WERI-Rb-1 (cell line): ENCODE results near the gene GPANK1.

Experiments used
- DNase-seq: peaks from one replicate; pipeline ENCODE4 v3.0.0-alpha.2; 2020
- H3K27ac ChIP-seq: fragments of 250-450 bp; sonication (Bioruptor Pico); 2 replicates; pipeline ENCODE4 v1.5.1; 2020; ENCODE audit warnings: mild to moderate bottlenecking, moderate library complexity
- H3K27me3 ChIP-seq: fragments of 250-450 bp; sonication (Bioruptor Pico); 2 replicates; pipeline ENCODE4 v1.5.1; 2021; ENCODE audit warnings: mild to moderate bottlenecking, low read depth, moderate library complexity; ENCODE audit not compliant: insufficient read depth, severe bottlenecking
- H3K36me3 ChIP-seq: fragments of 250-450 bp; sonication (Bioruptor Pico); 2 replicates; pipeline ENCODE4 v1.5.1; 2020; ENCODE audit warnings: mild to moderate bottlenecking, moderate library complexity
- H3K4me3 ChIP-seq: 2 replicates; pipeline ENCODE4 v1.5.1; 2011; ENCODE audit warnings: low read depth, mild to moderate bottlenecking, control low read depth, low read length
- H3K9me3 ChIP-seq: fragments of 250-450 bp; sonication (Bioruptor Pico); 2 replicates; pipeline ENCODE4 v1.5.1; 2021; ENCODE audit warnings: mild to moderate bottlenecking, moderate library complexity; ENCODE audit not compliant: severe bottlenecking
- CTCF ChIP-seq: IDR thresholded peaks from 2 replicates; pipeline ENCODE4 v1.5.1; 2011; ENCODE audit warnings: low read depth, mild to moderate bottlenecking, control low read depth, inconsistent platforms, low read length

Gene GPANK1

GRCh38 chr6:31702819-31703716, 38.3 kb upstream of the GPANK1 start, which contains the start of gene ABHD16A:
Gene ABHD16A (minus strand): TSS chr6:31703324. CDS start chr6:31703281, 43 bp downstream.
- peaks cover 27% of the 10 kb centered on the region for H3K36me3 ChIP-seq
- H3K9me3 ChIP-seq: no peaks in the 10 kb centered on the region
- H3K27me3 ChIP-seq: no peaks in the 10 kb centered on the region
- no peak for TF ChIP-seq CTCF
- peak within 1 kb of the TSS; percentile 84 for H3K4me3 ChIP-seq
- peak; percentile 100 for DNase-seq
- peak within 1 kb of the TSS; percentile 82 for H3K27ac ChIP-seq

- Histone ChIP-seq H3K9me3 (no peaks in the 10 kb centered on the region), H3K27me3 (no peaks in the 10 kb centered on the region), H3K4me3 (peak overlapping the region; percentile 84), H3K36me3 (peaks cover 34% of the 10 kb centered on the region), H3K27ac (peak overlapping the region; percentile 82)
- no peak for DNase-seq
- no peak for TF ChIP-seq CTCF
Observed at GRCh38 chr6:31702405-31702818, 37.6 kb upstream of the GPANK1 start.

GRCh38 chr6:31701666-31702404, 37.0 kb upstream of the GPANK1 start:
- Histone ChIP-seq H3K27me3 (no peaks in the 10 kb centered on the region), H3K27ac (no peak overlapping the region; the same call in 1 of the 2 replicates), H3K36me3 (peaks cover 37% of the 10 kb centered on the region), H3K9me3 (no peaks in the 10 kb centered on the region), H3K4me3 (peak overlapping the region; percentile 84)
- no peak for TF ChIP-seq CTCF
- DNase-seq: no peak

GRCh38 chr6:31700740-31701401, 36.1 kb upstream of the GPANK1 start:
- Histone ChIP-seq H3K36me3 (peaks cover 46% of the 10 kb centered on the region), H3K9me3 (no peaks in the 10 kb centered on the region), H3K4me3 (no peak overlapping the region), H3K27ac (no peak overlapping the region), H3K27me3 (no peaks in the 10 kb centered on the region)
- DNase-seq: no peak
- TF ChIP-seq CTCF: no peak

GRCh38 chr6:31697555-31697954, 32.8 kb upstream of the GPANK1 start:
- Histone ChIP-seq H3K27ac (no peak overlapping the region), H3K4me3 (no peak overlapping the region), H3K36me3 (peaks cover 72% of the 10 kb centered on the region), H3K9me3 (no peaks in the 10 kb centered on the region), H3K27me3 (no peaks in the 10 kb centered on the region)
- DNase-seq: no peak
- no peak for TF ChIP-seq CTCF
